HL-60/S4 treated with phorbol 12-myristate 13-acetate at 8.2 ng/mL for 4 days and 3 days (cell line): Measurements from ENCODE around the gene ZNF467.

Experiments used
- in situ Hi-C: fragments of 300-500 bp; cut with MboI; formaldehyde crosslinking; loops from 2 replicates; pipeline ENCODE4 v1.15.0; 2022; ENCODE audit warnings: low sequenced_read_pairs

Gene ZNF467, protein sequence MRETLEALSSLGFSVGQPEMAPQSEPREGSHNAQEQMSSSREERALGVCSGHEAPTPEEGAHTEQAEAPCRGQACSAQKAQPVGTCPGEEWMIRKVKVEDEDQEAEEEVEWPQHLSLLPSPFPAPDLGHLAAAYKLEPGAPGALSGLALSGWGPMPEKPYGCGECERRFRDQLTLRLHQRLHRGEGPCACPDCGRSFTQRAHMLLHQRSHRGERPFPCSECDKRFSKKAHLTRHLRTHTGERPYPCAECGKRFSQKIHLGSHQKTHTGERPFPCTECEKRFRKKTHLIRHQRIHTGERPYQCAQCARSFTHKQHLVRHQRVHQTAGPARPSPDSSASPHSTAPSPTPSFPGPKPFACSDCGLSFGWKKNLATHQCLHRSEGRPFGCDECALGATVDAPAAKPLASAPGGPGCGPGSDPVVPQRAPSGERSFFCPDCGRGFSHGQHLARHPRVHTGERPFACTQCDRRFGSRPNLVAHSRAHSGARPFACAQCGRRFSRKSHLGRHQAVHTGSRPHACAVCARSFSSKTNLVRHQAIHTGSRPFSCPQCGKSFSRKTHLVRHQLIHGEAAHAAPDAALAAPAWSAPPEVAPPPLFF

GRCh38 chr7:149773446-149774236 lies at the start of gene ZNF467:
Gene ZNF467, minus strand, starts transcription at chr7:149773588. Its CDS starts 2,556 bp downstream, at chr7:149771032.
- in situ Hi-C loops = no loop called here

- in situ Hi-C loops = no loop called here
Observed at GRCh38 chr7:149822353-149822943, 49.1 kb upstream of the ZNF467 start.

DNA sequence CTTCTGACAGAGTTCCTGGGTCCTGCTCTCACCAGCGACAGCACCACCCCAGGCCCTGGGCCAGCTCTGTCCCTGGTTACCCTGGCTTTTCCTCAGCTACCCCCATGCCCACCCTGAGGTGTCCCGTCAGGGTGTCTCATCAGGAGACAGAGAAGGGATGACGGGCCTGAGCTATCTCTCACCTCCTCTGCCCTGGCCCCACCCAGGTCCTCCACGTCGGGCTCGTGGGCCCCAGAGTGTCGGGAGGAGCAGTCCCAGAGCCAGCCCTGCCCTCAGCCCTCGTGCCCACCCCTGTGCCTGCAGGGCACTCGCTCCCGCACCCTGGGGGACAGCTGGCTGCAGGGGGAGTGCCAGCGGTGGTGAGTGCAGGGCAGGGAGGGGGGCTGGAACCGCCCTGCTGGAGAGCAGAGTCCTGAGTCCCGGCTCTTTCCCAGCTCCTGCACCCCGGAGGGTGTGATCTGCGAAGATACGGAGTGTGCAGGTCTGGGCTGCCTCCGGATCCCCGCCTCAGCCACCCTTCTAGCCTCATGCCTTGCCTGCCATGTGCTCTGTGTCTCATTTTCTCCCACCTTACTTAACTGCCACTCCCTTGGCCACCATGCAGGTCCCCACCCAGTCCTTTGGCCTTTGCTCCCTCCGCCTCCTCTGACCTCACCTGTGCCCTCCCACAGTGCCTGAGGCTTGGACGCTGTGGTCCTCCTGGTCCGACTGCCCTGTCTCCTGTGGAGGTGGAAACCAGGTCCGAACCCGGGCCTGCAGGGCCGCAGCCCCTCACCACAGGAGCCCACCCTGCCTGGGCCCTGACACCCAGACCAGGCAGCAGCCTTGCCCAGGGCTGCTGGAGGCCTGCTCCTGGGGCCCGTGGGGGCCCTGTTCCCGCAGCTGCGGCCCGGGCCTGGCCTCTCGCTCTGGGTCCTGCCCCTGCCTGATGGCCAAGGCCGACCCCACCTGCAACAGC lies 48.1 kb upstream of the ZNF467 start:
- in situ Hi-C loops = no loop called here

DNA sequence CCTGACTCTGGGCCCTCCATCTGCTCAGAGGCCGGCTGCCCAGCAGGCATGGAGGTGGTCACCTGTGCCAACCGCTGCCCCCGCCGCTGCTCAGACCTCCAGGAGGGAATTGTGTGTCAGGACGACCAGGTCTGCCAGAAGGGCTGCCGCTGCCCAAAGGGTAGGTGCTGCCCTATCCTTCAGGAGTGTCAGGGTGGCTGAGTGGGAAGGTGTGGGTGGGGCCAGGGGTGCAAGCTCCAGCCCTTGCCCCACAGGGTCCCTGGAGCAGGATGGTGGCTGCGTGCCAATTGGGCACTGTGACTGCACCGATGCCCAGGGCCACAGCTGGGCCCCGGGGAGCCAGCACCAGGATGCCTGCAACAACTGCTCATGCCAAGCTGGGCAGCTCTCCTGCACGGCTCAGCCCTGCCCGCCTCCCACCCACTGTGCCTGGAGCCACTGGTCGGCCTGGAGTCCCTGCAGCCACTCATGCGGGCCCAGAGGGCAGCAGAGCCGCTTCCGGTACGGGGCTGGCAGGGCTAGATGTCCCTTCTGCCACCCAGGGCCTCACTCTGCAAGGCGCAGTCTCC lies 47.3 kb upstream of the ZNF467 start:
- in situ Hi-C loops = no loop called here

DNA sequence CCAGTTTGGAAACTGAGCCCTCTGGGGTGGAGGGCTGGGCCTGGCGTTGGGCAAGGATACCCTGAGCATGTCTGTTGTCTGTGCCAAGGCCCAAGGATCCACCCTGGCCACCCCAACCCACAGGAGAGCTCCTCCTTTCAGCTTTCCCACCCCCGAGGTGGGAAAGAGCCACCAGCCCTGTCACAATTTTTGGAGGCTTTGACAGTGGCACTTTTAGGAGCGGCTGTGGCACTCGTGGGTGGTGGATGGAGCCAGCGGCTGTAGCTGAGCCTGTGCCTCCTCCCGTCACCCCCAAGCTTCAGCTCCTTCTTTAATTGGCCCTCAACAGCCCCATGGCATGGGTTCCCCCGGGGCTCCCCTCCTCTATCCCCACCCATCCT lies 46.6 kb upstream of the ZNF467 start:
- in situ Hi-C loops = no loop called here

- in situ Hi-C loops = no loop called here
Observed at GRCh38 chr7:149819141-149819960, 46.0 kb upstream of the ZNF467 start.

DNA sequence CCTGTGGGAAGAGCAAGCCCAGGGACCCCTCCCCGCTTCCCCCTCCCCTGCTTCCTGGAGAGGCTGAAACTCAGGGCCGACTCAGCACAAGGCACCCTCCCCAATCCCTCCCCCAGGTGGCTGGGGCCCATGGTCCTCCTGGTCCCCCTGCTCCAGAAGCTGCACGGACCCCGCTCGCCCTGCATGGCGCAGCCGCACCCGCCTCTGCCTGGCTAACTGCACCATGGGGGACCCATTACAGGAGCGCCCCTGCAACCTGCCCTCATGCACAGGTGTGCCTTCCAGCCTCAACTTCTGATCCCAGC lies 45.1 kb upstream of the ZNF467 start:
- in situ Hi-C loops = no loop called here

DNA sequence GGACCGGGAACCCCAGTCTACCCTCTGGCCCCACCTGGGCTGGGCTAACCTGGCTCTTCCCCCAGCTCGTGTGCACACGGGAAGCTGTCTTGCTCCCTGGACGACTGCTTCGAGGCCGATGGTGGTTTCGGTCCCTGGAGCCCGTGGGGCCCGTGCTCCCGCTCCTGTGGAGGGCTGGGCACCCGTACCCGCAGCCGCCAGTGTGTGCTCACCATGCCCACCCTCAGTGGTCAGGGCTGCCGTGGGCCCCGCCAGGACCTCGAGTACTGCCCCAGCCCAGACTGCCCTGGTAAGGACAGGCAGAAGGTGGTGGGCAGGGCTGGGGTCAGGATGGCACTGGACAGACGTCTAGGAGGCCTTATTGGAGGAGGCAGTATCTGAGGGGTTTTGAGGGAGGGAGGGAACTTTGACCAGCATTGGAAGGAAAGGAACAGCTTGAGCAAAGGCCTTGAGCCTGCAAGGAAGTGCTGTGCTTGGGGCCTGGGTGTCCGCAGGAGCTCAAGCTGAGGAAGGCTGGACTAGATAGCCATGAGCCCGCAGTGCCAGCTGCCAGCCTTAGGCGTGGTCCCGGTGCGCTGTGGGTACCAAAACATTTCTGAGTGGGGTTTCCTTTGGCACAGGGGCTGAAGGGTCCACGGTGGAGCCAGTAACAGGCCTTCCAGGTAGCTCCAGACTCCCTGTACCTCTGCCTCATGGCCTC lies 44.6 kb upstream of the ZNF467 start:
- in situ Hi-C loops = no loop called here

DNA sequence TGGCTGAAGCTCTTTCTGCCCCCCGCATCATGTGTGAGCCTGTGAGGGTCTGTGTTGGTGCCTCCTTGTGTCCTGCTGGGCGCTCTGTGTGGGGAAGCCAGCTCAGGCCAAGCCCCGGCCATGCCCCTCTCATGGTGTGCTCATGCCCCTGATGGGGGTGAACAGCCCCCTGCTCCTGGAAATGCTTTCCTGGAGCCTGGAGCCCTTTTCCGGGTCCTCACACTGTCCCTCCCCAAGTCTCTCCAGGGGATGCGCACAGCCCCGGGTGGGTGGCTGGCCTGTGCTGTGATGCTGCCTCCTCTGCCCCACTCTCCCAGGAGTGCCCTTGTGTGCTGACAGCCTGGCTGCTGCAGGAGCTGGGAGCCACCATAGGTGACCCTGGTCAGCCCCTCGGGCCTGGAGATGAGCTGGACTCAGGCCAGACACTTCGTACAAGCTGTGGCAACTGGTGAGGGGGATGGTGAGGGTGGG lies 43.9 kb upstream of the ZNF467 start:
- in situ Hi-C loops = no loop called here

GRCh38 chr7:149816794-149817193 lies 43.4 kb upstream of the ZNF467 start:
- in situ Hi-C loops = no loop called here

GRCh38 chr7:149816267-149816751 lies 42.9 kb upstream of the ZNF467 start:
- in situ Hi-C loops = no loop called here

GRCh38 chr7:149815661-149816266 lies 42.4 kb upstream of the ZNF467 start:
- in situ Hi-C loops = no loop called here

- in situ Hi-C loops = no loop called here
Observed at GRCh38 chr7:149815121-149815520, 41.7 kb upstream of the ZNF467 start.

DNA sequence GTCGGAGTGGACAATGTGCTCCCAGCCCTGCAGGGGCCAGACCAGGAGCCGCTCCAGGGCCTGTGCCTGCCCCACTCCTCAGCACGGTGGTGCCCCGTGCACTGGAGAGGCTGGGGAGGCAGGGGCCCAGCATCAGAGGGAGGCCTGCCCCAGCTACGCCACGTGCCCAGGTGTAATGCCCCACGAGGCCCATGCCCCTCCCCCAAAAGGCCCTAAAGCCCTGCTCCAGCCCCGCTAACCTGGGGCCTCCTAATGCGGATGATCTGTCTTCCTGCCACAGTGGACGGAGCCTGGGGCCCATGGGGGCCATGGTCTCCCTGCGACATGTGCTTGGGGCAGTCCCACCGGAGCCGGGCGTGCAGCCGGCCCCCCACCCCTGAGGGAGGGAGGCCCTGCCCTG lies 41.1 kb upstream of the ZNF467 start:
- in situ Hi-C loops = no loop called here

GRCh38 chr7:149813254-149814035 lies 40.1 kb upstream of the ZNF467 start:
- in situ Hi-C loops = no loop called here

DNA sequence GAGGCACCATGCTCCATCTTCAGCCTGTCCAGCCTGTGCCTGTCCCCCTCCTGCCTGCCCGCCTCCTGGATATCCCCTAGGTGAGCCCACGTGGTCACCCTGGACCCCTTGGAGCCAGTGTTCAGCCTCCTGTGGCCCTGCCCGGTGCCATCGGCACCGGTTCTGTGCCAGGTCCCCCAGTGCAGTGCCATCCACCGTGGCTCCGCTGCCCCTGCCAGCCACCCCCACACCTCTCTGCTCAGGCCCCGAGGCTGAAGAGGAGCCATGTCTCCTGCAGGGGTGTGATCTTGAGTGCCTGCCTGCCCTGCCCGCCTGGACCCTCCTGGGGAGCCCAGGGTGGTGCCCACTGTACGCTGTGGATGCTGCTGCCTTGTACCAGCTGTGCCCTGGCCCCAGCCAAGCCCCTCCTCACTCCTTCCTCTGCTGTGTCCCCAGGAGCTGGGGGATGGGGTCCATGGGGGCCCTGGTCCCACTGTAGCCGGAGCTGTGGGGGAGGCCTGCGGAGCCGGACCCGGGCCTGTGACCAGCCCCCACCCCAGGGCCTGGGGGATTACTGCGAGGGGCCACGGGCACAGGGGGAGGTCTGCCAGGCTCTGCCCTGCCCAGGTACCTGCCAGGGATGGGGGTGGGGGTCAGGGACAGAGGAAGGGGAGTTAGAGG lies 38.6 kb upstream of the ZNF467 start:
- in situ Hi-C loops = no loop called here

DNA sequence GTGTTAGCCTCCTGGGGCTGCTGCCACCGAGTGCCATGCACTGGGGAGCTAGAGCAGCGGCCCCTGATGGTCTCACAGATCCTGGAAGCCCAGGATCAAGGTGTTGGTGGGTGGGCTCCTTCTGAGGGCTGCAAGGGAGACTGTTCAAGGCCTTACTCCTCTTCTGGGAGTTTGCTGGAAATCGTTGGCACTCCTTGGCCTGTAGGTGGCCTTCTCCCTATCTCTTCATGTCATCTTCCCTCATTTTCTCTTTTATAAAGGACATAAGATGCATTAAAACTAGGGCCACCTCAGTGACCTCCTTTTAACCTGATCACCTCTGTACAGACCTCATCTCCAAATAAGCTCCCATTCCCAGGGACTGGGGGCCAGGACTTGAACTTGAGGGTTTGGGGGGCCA lies 37.8 kb upstream of the ZNF467 start:
- in situ Hi-C loops = no loop called here
